Jurkat, Clone E6-1 (cell line): Measurements from ENCODE around the gene SMIM10L2A. TPM values are rescaled to one million over a fixed set of nuclear protein-coding genes. Genes with fewer than 3 reads are reported as not detected.
A peak's percentile ranks its signal among the peaks of the same experiment; 100 is the strongest.
"Not testable (repeated sequence)": the region's sequence is repeated elsewhere in the genome, so short reads cannot be mapped to it uniquely, and the experiment has no call there.

ENCODE experiments used
- DNase-seq: peaks from one replicate; pipeline ENCODE4 v3.0.0-alpha.2; 2011; ENCODE audit warnings: low read depth, low spot score
- H3K4me3 ChIP-seq: 2 replicates; pipeline ENCODE4 v1.5.1; 2011; ENCODE audit warnings: mild to moderate bottlenecking, low read length, control low read depth, moderate library complexity
- polyA plus RNA-seq: library from polyadenylated mRNA; unstranded; fragments of >200 nt; gene quantifications from one replicate; pipeline ENCODE4 v1.2.1, GENCODE V29; 2012; ENCODE audit warnings: missing spikeins; ENCODE audit not compliant: insufficient read length, insufficient read depth

The SMIM10L2A gene
- 0.69 TPM for polyA plus RNA-seq

DNA sequence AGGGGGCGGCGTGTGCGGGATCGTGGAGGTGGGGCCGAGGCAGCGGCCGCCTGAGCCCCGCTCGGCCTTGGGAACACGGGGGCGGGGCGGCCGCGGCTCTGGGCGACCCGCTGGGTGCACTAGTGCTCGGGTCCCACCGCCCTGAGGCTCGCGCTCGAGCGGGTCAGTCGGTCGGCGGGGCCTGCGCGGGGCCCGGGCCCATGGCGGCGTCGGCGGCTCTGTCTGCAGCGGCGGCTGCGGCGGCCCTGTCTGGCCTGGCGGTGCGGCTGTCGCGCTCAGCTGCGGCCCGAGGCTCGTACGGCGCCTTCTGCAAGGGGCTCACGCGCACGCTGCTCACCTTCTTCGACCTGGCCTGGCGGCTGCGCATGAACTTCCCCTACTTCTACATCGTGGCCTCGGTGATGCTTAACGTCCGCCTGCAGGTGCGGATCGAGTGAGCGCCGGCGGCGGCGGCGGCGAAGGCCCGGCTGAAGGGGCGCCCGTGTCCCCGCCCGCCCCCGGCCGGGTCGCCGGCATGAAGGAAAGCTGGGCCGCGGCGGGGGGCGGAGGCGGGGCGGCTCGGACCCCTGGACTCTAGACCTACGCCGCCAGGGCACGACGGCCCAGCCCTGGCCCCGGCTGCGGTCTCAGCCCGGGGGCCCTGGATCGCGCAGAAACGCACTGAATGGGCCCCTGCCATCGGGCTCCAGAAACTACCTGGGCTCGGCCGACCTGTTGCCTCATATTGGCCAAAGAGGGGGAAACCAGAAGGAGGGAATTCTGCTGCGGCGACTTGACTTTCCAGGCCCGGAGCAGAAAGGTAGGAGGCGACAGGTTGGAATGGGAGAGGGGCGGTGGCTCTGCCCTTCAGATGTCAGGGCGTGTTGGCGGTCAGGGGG lies at the start of gene SMIM10L2A:
TSS of gene SMIM10L2A (plus strand) at position 13 of the 878 bp plus-strand sequence. CDS start at position 201, 188 bp downstream.
- no peak for DNase-seq
- peak within 1 kb of the TSS; percentile 41 for H3K4me3 ChIP-seq

GRCh38 chrX:135373357-135373756 lies 48.4 kb upstream of the SMIM10L2A start:
- DNase-seq: no peak
- H3K4me3 ChIP-seq: no peak overlapping the region

- DNase-seq: no peak
These were observed 39.5 kb upstream of the SMIM10L2A start for GRCh38 chrX:135382260-135382659.

DNA sequence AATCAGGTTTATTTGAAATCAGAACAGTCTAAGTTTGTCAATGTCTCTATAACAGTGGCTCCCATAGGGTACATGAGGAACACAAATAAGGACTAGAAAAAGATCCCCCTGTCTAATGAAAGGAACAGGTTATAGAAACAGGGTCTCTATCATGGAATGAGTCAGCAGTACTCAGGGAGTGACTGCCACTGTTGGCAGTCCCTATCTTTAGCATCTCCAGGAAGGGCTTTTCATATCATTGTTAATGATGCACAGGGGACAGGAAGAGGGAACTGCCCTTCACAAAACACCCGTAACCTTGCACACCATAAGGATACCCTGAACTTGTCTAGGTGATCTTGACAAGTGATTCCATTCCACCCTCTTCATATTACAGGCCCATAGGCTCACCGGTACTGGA lies 38.5 kb upstream of the SMIM10L2A start:
- H3K4me3 ChIP-seq: no peak overlapping the region
- no peak for DNase-seq

More at GRCh38 chrX:135382260-135382659, 39.5 kb upstream of the SMIM10L2A start:
- H3K4me3 ChIP-seq: no peak overlapping the region

GRCh38 chrX:135384161-135384836 lies 37.4 kb upstream of the SMIM10L2A start:
- DNase-seq: peak; percentile 42
- H3K4me3 ChIP-seq: no peak overlapping the region

- no peak for DNase-seq
- H3K4me3 ChIP-seq: no peak overlapping the region
These were observed 32.9 kb upstream of the SMIM10L2A start for GRCh38 chrX:135388841-135389240.

DNA sequence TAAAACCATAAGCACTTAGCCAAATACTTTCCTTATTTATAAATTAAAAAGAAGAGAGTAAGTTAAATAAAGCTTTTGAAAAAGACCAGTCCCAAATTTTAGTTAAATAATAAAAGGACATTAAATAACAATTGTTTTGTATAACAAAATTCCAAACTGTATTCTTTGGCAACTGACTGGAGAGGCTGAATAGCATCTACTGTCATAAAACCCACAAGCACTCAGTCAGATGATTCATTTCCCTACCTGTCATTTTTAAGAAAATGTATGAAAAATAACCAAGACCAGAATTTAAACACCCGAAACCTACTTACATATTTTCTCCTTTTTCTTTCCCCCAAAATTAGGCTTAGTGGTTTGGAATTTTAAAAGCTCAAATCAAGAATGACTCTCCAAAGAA lies 32.5 kb upstream of the SMIM10L2A start:
- H3K4me3 ChIP-seq: no peak overlapping the region
- no peak for DNase-seq

DNA sequence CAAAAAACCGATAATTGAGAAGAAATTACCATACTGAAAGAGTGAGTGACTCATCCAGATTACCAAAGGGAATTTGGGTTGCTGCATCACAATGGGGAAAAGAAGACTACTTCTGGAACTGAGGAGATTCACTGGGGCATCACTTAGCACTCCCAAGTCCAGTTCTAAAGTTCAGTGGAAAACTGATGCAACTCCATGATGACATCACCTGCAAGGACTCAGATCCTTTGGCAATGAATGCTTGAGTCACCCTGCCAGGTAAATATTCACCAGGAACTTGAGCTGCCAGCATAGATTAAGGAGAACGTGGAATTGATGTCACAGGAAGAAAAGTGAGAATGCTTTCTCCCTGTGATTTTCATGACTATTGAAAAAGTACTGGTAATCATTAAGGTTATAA lies 32.0 kb upstream of the SMIM10L2A start:
- DNase-seq: no peak
- H3K4me3 ChIP-seq: no peak overlapping the region

GRCh38 chrX:135391734-135392133 lies 30.0 kb upstream of the SMIM10L2A start:
- H3K4me3 ChIP-seq: no peak overlapping the region
- DNase-seq: no peak

- no peak for DNase-seq
- no peak overlapping the region for H3K4me3 ChIP-seq
These were observed 28.7 kb upstream of the SMIM10L2A start for GRCh38 chrX:135393051-135393450.

DNA sequence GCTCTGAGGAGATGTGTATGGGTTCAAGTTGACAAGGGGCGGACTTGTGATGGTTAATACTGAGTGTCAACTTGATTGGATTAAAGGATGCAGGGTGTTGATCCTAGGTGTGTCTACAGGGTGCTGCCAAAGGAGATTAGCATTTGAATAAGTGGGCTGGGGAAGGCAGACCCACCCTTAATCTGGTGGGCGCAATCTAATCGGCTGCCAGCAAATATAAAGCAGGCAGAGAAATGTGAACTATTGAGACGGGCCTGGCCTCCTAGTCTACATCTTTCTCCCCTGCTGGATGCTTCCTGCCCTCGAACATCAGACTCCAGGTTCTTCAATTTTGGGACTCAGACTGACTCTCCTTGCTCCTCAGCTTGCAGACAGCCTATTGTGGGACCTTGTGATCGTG lies 26.7 kb upstream of the SMIM10L2A start:
- H3K4me3 ChIP-seq: no peak overlapping the region
- no peak for DNase-seq

DNA sequence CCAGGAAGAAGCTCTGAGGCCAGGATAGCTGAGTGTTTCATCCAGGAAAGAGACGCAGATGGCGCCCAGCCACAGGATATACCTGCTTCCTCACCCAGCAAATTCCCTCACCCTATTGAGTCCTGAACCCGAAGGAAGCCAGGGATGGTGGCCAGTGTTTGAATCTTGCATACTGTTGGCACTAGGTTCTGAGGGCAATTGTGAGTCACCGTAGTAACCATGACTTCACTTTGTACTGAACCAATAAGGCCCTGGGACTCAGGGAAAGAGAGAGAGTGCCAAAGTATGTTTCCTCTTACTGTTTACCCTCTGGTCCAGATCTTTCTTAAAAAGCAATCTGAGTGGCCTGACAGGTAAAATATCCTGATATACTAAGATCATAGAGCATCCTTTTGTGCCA lies 25.6 kb upstream of the SMIM10L2A start:
- no peak for DNase-seq
- no peak overlapping the region for H3K4me3 ChIP-seq

- no peak overlapping the region for H3K4me3 ChIP-seq
- DNase-seq: no peak
These were observed 25.2 kb upstream of the SMIM10L2A start for GRCh38 chrX:135396566-135396965.

- DNase-seq: no peak
- H3K4me3 ChIP-seq: no peak overlapping the region
These were observed 24.1 kb upstream of the SMIM10L2A start for GRCh38 chrX:135397652-135398051.

DNA sequence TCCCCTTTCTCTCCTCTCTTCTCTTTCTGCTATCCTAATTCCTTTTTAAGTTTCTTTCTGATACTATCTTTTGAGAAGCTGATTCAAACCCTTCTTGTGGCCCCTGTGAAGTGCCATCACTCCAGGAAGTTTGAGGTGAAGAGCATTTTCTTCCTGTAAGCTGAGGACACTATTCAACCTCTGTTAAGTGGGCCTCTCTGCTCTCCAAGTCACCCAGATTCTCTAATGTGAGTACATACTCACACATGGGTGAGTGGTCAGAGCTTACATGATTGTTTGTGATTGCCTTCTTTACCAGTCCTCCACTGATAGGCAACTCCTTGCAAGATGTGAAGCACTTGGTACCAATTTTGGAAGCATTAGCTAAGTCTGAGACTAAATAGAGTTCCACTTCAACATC lies 18.4 kb upstream of the SMIM10L2A start:
- peak; percentile 1 for DNase-seq
- no peak overlapping the region for H3K4me3 ChIP-seq

DNA sequence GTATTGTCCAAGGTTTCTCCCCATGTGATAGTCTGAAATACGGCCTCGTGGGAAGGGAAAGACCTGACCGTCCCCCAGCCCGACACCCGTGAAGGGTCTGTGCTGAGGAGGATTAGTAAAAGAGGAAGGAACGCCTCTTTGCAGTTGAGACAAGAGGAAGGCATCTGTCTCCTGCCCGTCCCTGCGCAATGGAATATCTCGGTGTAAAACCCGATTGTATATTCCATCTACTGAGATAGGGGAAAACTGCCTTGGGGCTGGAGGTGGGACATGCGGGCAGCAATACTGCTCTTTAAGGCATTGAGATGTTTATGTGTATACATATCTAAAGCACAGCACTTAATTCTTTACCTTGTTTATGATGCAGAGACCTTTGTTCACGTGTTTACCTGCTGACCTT lies 15.3 kb upstream of the SMIM10L2A start:
- not testable (repeated sequence) for DNase-seq, H3K4me3 ChIP-seq

GRCh38 chrX:135408794-135409193 lies 12.9 kb upstream of the SMIM10L2A start:
- no peak for DNase-seq
- no peak overlapping the region for H3K4me3 ChIP-seq

- no peak overlapping the region for H3K4me3 ChIP-seq
- no peak for DNase-seq
These were observed 10.7 kb upstream of the SMIM10L2A start for GRCh38 chrX:135410861-135411627.

GRCh38 chrX:135411893-135412292 lies 9.9 kb upstream of the SMIM10L2A start:
- no peak overlapping the region for H3K4me3 ChIP-seq
- DNase-seq: no peak

GRCh38 chrX:135416546-135416945 lies 5.2 kb upstream of the SMIM10L2A start:
- no peak for DNase-seq
- H3K4me3 ChIP-seq: no peak overlapping the region
